Lower lobe of right lung (tissue), 2 donors: Measurements from ENCODE around the gene ARSA. TPM values are rescaled to one million over a fixed set of nuclear protein-coding genes. Genes with fewer than 3 reads are reported as not detected.

Experiments used
- ATAC-seq, 2 donors: fragments of 200-7000 bp; cut with Tn5 transposase; one replicate each; pipeline ENCODE4 v1.9.1; 2020 to 2022; ENCODE audit warnings: mild to moderate bottlenecking in 2 of 2, moderate library complexity in 2 of 2
- DNase-seq: peaks from one replicate; pipeline ENCODE4 v3.0.0-alpha.2; 2020
- H3K27ac ChIP-seq: fragments of 200-600 bp; one replicate; pipeline ENCODE4 v1.8.0; 2022
- H3K27me3 ChIP-seq: fragments of 200-600 bp; one replicate; pipeline ENCODE4 v1.8.0; 2022; ENCODE audit warnings: low read depth
- H3K36me3 ChIP-seq: fragments of 200-600 bp; one replicate; pipeline ENCODE4 v1.8.0; 2022; ENCODE audit warnings: mild to moderate bottlenecking
- H3K4me1 ChIP-seq: fragments of 200-600 bp; one replicate; pipeline ENCODE4 v1.8.0; 2022
- H3K4me3 ChIP-seq: fragments of 200-600 bp; one replicate; pipeline ENCODE4 v1.8.0; 2022; ENCODE audit warnings: mild to moderate bottlenecking
- H3K9me3 ChIP-seq: fragments of 200-600 bp; one replicate; pipeline ENCODE4 v1.8.0; 2022
- intact Hi-C: fragments of 100-400 bp; cut with DNase I; formaldehyde crosslinking; loops from one replicate; pipeline ENCODE4 v1.11.0; 2022
- total RNA-seq: library from RNA; stranded (reverse); fragmentation: NEBNext Ultra II Directional; extraction: Animal tissue kit (Norgen Biotek cat#: 25700); gene quantifications from one replicate; pipeline ENCODE4 v1.2.1, GENCODE V29; 2021
- TF ChIP-seq, protein P1 (sequence below): fragments of 200-600 bp; IDR thresholded peaks from one replicate; pipeline ENCODE4 v1.8.0; 2022; ENCODE audit warnings: antibody characterized with exemption, mild to moderate bottlenecking
- donor health status: DM: no; HTN: yes; CAD: no; lungs with severe emphysema.

Gene ARSA
- total RNA-seq, 1 donor from 2014 or later: 53.5 TPM

DNA sequence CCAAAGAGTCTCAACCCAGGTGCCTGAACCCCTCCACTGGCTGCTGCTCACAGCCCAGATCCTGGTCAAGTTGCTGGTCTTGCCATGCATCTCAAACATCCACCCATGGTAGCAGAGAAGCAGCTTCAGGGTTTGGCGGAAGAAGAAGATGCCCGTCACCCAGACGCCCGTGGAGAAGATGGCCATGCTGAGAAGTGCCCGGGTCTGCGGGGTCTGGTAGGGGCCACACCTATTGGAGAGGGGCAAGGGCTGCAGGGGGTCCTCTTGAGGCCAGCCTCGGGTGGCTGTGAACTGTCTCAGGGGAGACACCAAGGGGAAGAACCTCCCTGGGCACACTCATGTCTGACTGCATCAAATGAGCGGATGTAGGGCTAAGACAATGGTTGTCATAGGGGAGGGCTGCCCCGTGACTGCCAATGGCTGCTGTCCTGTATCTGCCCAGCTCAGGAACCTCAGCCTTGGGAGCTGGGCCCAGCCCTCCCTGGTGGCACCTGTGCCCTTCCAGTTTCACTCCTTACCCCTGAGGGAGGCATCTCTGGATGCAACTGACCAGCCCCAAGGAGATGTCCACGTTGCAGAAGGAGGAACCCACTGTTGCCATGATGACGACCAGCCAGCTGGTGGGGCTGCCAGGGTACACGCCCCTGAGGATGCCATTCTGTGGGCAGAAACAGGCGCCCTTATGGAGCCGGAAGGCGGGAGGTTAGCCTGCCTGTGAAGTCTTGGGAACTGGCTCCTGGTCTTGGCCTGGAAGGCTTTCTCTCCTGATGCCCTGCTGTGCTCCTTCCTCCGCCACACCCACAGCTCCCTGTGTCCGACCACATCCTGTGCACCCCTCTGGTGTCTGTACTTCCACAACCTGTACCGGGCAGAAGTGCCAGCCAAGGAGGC lies 50.9 kb downstream of the ARSA start:
- Histone ChIP-seq H3K27me3 (no peaks in the 10 kb centered on the region), H3K27ac (no peak overlapping the region), H3K9me3 (no peaks in the 10 kb centered on the region), H3K4me1 (peaks cover 11% of the 10 kb centered on the region), H3K36me3 (peaks cover 4% of the 10 kb centered on the region), H3K4me3 (no peak overlapping the region)
- TF ChIP-seq, protein P1, sequence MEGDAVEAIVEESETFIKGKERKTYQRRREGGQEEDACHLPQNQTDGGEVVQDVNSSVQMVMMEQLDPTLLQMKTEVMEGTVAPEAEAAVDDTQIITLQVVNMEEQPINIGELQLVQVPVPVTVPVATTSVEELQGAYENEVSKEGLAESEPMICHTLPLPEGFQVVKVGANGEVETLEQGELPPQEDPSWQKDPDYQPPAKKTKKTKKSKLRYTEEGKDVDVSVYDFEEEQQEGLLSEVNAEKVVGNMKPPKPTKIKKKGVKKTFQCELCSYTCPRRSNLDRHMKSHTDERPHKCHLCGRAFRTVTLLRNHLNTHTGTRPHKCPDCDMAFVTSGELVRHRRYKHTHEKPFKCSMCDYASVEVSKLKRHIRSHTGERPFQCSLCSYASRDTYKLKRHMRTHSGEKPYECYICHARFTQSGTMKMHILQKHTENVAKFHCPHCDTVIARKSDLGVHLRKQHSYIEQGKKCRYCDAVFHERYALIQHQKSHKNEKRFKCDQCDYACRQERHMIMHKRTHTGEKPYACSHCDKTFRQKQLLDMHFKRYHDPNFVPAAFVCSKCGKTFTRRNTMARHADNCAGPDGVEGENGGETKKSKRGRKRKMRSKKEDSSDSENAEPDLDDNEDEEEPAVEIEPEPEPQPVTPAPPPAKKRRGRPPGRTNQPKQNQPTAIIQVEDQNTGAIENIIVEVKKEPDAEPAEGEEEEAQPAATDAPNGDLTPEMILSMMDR: no peak
- ATAC-seq (no peak), DNase-seq (no peak)
- intact Hi-C loops: no loop called here

DNA sequence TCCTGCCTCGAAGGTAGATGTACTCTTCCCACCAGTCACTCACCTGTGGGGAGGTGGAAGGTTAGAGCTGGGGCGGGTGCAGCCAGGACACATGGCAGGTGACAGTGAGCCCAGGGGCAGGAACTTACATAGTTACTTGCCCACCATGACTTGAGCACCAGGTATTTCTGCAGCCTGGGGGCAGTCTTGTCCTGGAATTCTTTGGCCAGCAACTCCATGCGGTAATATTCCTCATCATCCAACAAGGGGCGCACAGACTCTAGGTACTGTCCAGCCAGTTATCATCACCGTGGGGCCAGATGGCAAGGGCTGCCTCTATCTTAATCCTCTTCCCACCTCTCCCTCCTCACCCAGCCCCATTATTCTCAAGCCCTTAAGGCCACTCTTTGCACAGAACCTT lies 51.9 kb downstream of the ARSA start:
- no peak for DNase-seq
- Histone ChIP-seq H3K27me3 (no peaks in the 10 kb centered on the region), H3K27ac (no peak overlapping the region), H3K4me1 (peaks cover 2% of the 10 kb centered on the region), H3K36me3 (peaks cover 4% of the 10 kb centered on the region), H3K9me3 (no peaks in the 10 kb centered on the region), H3K4me3 (no peak overlapping the region)
- no peak for ATAC-seq
- intact Hi-C loops: no loop called here
- TF ChIP-seq, protein P1: peak; percentile 17

DNA sequence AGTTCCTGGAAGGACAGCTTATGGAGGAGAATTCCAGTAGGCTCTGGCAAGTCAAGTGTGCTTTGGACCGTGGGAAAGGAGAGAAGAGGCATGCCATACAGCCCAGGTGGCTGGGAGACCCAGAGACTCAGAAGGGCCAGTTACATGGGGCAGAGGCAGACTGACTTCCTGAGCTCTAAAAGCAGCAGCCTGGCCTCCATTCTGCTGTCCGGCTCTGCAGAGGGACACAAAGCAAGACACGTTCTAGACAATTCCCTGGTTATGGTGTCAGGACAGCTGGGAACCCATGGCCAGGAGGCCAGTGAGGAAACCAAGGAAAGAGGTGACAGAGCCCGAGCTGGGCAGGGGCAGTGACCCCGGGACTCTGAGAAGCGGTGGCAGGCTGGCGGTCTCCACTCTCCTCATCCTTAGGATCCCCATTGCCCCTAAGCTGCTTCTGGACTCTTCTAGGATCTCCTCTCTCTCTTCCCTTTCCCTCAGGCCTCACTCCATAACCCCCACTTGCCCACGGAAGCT lies 52.5 kb downstream of the ARSA start:
- ATAC-seq: no peak
- Histone ChIP-seq H3K27ac (no peak overlapping the region), H3K4me3 (no peak overlapping the region), H3K27me3 (no peaks in the 10 kb centered on the region), H3K4me1 (no peaks in the 10 kb centered on the region), H3K36me3 (peaks cover 9% of the 10 kb centered on the region), H3K9me3 (no peaks in the 10 kb centered on the region)
- no peak for DNase-seq
- intact Hi-C loops: no loop called here
- TF ChIP-seq, protein P1: no peak

Other genes with a start within 250 kb of the ARSA start
- 59.0 TPM for gene SBF1, start 153.1 kb downstream of the ARSA start, total RNA-seq
- gene ADM2, start 146.6 kb downstream of the ARSA start, total RNA-seq: 1.5 TPM
- gene MIOX, start 141.3 kb downstream of the ARSA start, total RNA-seq: not detected
- 58.8 TPM for gene LMF2, start 120.5 kb downstream of the ARSA start, total RNA-seq
- 46.1 TPM for gene NCAPH2, start 119.9 kb downstream of the ARSA start, total RNA-seq
- 4.9 TPM for gene SCO2, start 102.6 kb downstream of the ARSA start, total RNA-seq
- gene TYMP, start 98.1 kb downstream of the ARSA start, total RNA-seq: 151 TPM
- 0.77 TPM for gene KLHDC7B, start 82.3 kb downstream of the ARSA start, total RNA-seq
- not detected for gene SYCE3, start 65.2 kb downstream of the ARSA start, total RNA-seq
- gene CPT1B, start 49.7 kb downstream of the ARSA start, total RNA-seq: 12.6 TPM
- 76.7 TPM for gene CHKB, start 45.3 kb downstream of the ARSA start, total RNA-seq
- 1.7 TPM for gene MAPK8IP2, start 27.4 kb downstream of the ARSA start, total RNA-seq
- 50.6 TPM for gene SHANK3, start 44.7 kb upstream of the ARSA start, total RNA-seq
- 0.62 TPM for gene ACR, start 110.1 kb upstream of the ARSA start, total RNA-seq
- gene RABL2B, start 155.5 kb upstream of the ARSA start, total RNA-seq: 46.3 TPM